ENCODE measurements around the gene APLF. TPM values are rescaled to one million over a fixed set of nuclear protein-coding genes. Genes with fewer than 3 reads are reported as not detected.

The APLF gene
- polyA plus RNA-seq, 1 of the 3 experiments (the other 2 are of a cell fraction), result 1.1 TPM

- TF ChIP-seq ZBTB33 (IDR thresholded peaks at IDR 0.05; ENCODE audit: borderline replicate concordance, low read depth), result no peak
- TF ChIP-seq MEF2A (IDR thresholded peaks at IDR 0.05; ENCODE audit: borderline replicate concordance, low read depth), result no peak
- TF ChIP-seq RXRA (IDR thresholded peaks at IDR 0.05; ENCODE audit: borderline replicate concordance, low read depth), result no peak
- TF ChIP-seq FOXM1 (IDR thresholded peaks at IDR 0.05; ENCODE audit: low read depth), result no peak
- no peak for TF ChIP-seq TAF1 (IDR thresholded peaks at IDR 0.05; ENCODE audit: borderline replicate concordance, low read depth, low read length)
- no peak for TF ChIP-seq POLR2AphosphoS5 (IDR thresholded peaks at IDR 0.05; ENCODE audit: low read depth, low read length)
Observed at GRCh38 chr2:68452158-68452900, 15.1 kb upstream of the APLF start (continued).

- WGBS (ENCODE audit: low lambda C conversion rate), result 81% methylated on average over 2 of the region's 2 CpGs
- TF ChIP-seq GABPA (IDR thresholded peaks at IDR 0.05; ENCODE audit: low read depth) (no peak), FOSL2 (IDR thresholded peaks at IDR 0.05; ENCODE audit: borderline replicate concordance, low read depth) (no peak), RXRA (IDR thresholded peaks at IDR 0.05; ENCODE audit: borderline replicate concordance, low read depth) (no peak), NRF1 (IDR thresholded peaks at IDR 0.05; ENCODE audit: low read depth, low read length) (no peak), SMC3 (IDR thresholded peaks at IDR 0.05; ENCODE audit: low read depth, low read length) (no peak), TEAD4 (IDR thresholded peaks at IDR 0.05; ENCODE audit: borderline replicate concordance, insufficient read depth) (no peak), EZH2phosphoT487 (IDR thresholded peaks at IDR 0.05; ENCODE audit: borderline replicate concordance, low read depth) (no peak), JUND (IDR thresholded peaks at IDR 0.05) (no peak), GATA2 (CRISPR knock-in tag; IDR thresholded peaks at IDR 0.05) (no peak), REST (IDR thresholded peaks at IDR 0.05; ENCODE audit: low read depth, low read length) (no peak), CTCF (IDR thresholded peaks at IDR 0.05) (no peak), USF1 (IDR thresholded peaks at IDR 0.05; ENCODE audit: borderline replicate concordance, low read depth) (no peak), FOXJ3 (CRISPR knock-in tag; IDR thresholded peaks at IDR 0.05) (no peak), EP300 (IDR thresholded peaks at IDR 0.05; ENCODE audit: borderline replicate concordance in 1 of 2, low read depth in 1 of 2, low read length in 1 of 2) (no peak), TAF1 (IDR thresholded peaks at IDR 0.05; ENCODE audit: borderline replicate concordance, low read depth, low read length) (no peak), RFX5 (IDR thresholded peaks at IDR 0.05; ENCODE audit: low read length) (no peak), NFIC (IDR thresholded peaks at IDR 0.05; ENCODE audit: borderline replicate concordance) (no peak)
Observed at GRCh38 chr2:68453761-68454360, 13.5 kb upstream of the APLF start.

More at GRCh38 chr2:68453761-68454360, 13.5 kb upstream of the APLF start:
- DNase-seq, result no peak
- Histone ChIP-seq H3K27me3 (ENCODE audit: insufficient read depth) (no peaks in the 10 kb centered on the region), H3K4me3 (ENCODE audit: low read depth in 2 of 2, low read length in 1 of 2) (no peak overlapping the region), H3K4me1 (ENCODE audit: control insufficient read depth in 1 of 2, insufficient read depth in 2 of 2, low read depth in 1 of 2, low read length in 1 of 2) (no peaks in the 10 kb centered on the region; a peak in 2 of 4 replicates), H3K9ac (no peak overlapping the region), H2AFZ (ENCODE audit: low read depth) (no peak overlapping the region), H3K36me3 (replicated peaks in 1 of 2; ENCODE audit: control insufficient read depth in 1 of 2, insufficient read depth in 2 of 2, low read length in 1 of 2) (no peaks in the 10 kb centered on the region), H3F3A (replicated peaks; ENCODE audit: insufficient read depth) (peaks cover 6% of the 10 kb centered on the region), H3K79me2 (ENCODE audit: insufficient read depth) (no peaks in the 10 kb centered on the region), H3K27ac (ENCODE audit: low read depth in 2 of 2, low read length in 1 of 2) (no peak overlapping the region), H3K9me2 (no peaks in the 10 kb centered on the region), H3K4me2 (no peak overlapping the region), H3K9me3 (no peaks in the 10 kb centered on the region), H4K20me1 (ENCODE audit: insufficient read depth) (no peaks in the 10 kb centered on the region)
- CTCF ChIA-PET, result interaction anchor here (1.0 to 2.5 kb wide), 5 partner anchors 9 to 471 kb away, joined by 3 to 21 read pairs (median 6); no protein-coding TSS in a partner anchor
- POLR2A ChIA-PET, result no interaction called here

Measured in SK-N-SH (cell line).